Retinal pigment epithelial cell (primary cell): ENCODE data around the gene SEMA4B.

Experiments used
- DNase-seq: peaks from one replicate; pipeline ENCODE4 v3.0.0-alpha.2; 2010; ENCODE audit warnings: low read depth
- H3K4me3 ChIP-seq: 2 replicates; pipeline ENCODE4 v1.5.1; 2011; ENCODE audit warnings: mild to moderate bottlenecking, low read length, control low read depth, moderate library complexity
- TF ChIP-seq, protein P1 (sequence below): conservative IDR thresholded peaks from 2 replicates; pipeline ENCODE4 v1.5.1; 2011; ENCODE audit warnings: low read depth, low read length, control low read depth, inconsistent platforms

SEMA4B gene

DNA sequence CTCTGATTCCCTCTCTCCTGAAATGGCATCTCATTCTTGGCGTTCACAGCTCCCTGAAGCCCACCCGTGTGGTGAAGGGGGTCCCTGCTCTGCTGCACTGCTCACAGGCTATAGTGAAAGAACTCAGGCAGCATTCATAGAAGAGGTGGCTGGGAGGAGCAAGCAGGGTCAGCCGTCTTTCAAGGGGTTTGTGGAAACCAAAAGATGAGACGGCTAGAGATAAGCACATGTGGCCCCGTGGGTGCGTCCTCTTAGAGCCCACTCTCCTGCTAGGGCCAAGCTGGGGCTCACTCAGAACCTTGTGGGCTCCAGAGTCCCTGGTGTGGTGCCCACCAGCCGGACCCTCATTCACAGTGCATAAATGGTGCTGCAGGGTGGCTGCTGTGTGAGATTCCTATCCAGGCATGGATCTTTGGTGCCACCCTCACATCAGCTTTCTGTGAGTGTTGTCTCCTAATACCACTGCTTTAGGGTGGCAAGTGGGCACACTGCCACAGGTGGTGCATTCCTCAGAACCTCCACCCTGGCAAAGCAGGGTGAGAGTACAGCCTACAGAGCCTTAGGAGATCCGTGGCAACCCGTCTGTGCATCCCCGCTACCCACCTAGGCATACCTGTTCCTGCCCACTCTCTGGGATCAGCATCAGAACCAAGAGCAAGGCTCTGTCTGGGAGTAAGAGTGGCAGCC, 11.2 kb upstream of the SEMA4B start:
- TF ChIP-seq, protein P1, sequence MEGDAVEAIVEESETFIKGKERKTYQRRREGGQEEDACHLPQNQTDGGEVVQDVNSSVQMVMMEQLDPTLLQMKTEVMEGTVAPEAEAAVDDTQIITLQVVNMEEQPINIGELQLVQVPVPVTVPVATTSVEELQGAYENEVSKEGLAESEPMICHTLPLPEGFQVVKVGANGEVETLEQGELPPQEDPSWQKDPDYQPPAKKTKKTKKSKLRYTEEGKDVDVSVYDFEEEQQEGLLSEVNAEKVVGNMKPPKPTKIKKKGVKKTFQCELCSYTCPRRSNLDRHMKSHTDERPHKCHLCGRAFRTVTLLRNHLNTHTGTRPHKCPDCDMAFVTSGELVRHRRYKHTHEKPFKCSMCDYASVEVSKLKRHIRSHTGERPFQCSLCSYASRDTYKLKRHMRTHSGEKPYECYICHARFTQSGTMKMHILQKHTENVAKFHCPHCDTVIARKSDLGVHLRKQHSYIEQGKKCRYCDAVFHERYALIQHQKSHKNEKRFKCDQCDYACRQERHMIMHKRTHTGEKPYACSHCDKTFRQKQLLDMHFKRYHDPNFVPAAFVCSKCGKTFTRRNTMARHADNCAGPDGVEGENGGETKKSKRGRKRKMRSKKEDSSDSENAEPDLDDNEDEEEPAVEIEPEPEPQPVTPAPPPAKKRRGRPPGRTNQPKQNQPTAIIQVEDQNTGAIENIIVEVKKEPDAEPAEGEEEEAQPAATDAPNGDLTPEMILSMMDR: no peak
- no peak for DNase-seq
- H3K4me3 ChIP-seq: no peak overlapping the region

DNA sequence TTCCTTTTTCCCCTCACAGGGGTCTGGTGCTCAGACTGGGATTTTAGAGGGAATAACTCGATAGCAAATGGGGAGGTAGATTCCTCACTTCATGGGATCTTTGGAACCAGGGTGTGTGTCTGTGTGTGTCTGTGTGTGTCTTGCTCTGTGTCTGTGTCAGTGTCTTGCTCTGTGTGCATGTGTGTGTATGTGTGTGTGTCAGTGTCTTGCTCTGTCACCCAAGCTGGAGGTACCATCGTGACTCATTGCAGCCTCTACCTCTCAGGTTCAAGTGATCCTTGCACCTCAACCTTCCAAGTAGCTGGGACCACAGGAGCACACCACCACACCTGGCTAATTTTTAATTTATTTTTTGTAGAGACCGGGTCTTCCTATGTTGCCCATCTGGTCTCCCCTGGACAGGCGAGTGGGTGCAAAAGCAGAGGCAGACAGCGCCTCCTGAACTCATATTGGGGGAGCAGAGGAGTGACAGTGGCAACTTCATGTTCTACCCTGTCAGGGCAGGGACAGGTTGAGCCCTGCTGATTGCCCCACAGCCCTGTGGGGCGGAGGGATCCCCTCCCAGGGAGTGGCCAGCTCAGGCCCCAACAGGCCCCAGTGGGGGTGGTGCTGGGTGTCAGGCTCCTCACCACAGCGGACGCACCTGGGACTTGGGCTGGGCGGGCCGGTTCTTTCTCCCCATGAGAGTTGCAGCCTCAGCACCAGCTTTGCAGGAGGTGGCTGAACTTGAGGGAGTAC, 10.4 kb upstream of the SEMA4B start:
- TF ChIP-seq, protein P1: no peak
- no peak for DNase-seq
- no peak overlapping the region for H3K4me3 ChIP-seq

- H3K4me3 ChIP-seq: no peak overlapping the region
- DNase-seq: no peak
- TF ChIP-seq, protein P1: no peak
These were observed 9.8 kb upstream of the SEMA4B start for GRCh38 chr15:90191344-90191687.

- H3K4me3 ChIP-seq: no peak overlapping the region
- TF ChIP-seq, protein P1: no peak
- no peak for DNase-seq
These were observed 9.2 kb upstream of the SEMA4B start for GRCh38 chr15:90191794-90192509.

GRCh38 chr15:90192961-90193786, 8.0 kb upstream of the SEMA4B start:
- DNase-seq: no peak
- H3K4me3 ChIP-seq: no peak overlapping the region
- TF ChIP-seq, protein P1: no peak

GRCh38 chr15:90194655-90195054, 6.5 kb upstream of the SEMA4B start:
- no peak overlapping the region for H3K4me3 ChIP-seq
- TF ChIP-seq, protein P1: no peak
- no peak for DNase-seq
